Upper lobe of left lung (tissue), 4 donors: ENCODE data around the gene DHRS4.

Experiments
- CTCF ChIP-seq, 6 experiments: fragments of 450-650 bp in 4 of 6; fragments of 200-600 bp in 2 of 6; sonication (generic) in 2 of 6; IDR thresholded peaks; one replicate each; pipeline ENCODE4 v1.5.1; 2016 to 2019; ENCODE audit warnings: antibody characterized with exemption in 6 of 6
- EP300 ChIP-seq, 4 donors: sonication (generic); formaldehyde crosslinking; IDR thresholded peaks; one replicate each; pipeline ENCODE4 v1.5.1; 2017; ENCODE audit warnings: antibody characterized with exemption in 4 of 4, control low read depth in 2 of 4
- POLR2A ChIP-seq, 4 donors: fragments of 450-650 bp; IDR thresholded peaks; one replicate each; pipeline ENCODE4 v1.5.1; 2016 to 2017; ENCODE audit warnings: antibody characterized with exemption in 4 of 4, mild to moderate bottlenecking in 2 of 4

- TF ChIP-seq CTCF (IDR thresholded peaks at IDR 0.05) (no peak), POLR2A (IDR thresholded peaks at IDR 0.05) (no peak), EP300 (IDR thresholded peaks at IDR 0.05) (no peak)
These were observed 24.4 kb upstream of the DHRS4 start for GRCh38 chr14:23929136-23929535.
